ENCODE results near the gene TBX18.

TBX18 gene

DNA sequence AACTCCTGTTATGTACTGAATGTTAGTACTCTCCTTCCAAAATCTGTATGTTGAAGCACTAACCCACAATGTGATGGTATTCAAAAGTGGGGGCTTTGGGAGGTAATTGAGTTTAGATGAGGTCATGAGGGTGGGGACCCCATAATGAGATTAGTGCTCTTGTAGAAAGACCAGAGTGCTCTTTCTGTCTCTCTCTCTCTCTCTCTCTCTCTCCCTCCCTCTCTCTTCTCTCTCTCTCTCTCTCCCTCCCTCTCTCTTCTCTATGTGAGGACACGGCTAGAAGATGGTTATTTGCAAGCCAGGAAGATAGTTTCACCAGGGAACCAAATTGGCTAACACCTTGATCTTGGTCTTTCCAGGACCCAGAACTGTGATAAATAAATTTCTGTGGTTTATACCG lies 107.4 kb downstream of the TBX18 start:
- H3K4me3 ChIP-seq (replicated peaks; ENCODE audit: low read depth, low read length): no peak overlapping the region
- DNase-seq (ENCODE audit: extremely low read depth, insufficient read length): no peak
- no peaks in the 10 kb centered on the region for H3K36me3 ChIP-seq (ENCODE audit: control insufficient read depth, insufficient read depth, low read length)
- TF ChIP-seq, protein P1, sequence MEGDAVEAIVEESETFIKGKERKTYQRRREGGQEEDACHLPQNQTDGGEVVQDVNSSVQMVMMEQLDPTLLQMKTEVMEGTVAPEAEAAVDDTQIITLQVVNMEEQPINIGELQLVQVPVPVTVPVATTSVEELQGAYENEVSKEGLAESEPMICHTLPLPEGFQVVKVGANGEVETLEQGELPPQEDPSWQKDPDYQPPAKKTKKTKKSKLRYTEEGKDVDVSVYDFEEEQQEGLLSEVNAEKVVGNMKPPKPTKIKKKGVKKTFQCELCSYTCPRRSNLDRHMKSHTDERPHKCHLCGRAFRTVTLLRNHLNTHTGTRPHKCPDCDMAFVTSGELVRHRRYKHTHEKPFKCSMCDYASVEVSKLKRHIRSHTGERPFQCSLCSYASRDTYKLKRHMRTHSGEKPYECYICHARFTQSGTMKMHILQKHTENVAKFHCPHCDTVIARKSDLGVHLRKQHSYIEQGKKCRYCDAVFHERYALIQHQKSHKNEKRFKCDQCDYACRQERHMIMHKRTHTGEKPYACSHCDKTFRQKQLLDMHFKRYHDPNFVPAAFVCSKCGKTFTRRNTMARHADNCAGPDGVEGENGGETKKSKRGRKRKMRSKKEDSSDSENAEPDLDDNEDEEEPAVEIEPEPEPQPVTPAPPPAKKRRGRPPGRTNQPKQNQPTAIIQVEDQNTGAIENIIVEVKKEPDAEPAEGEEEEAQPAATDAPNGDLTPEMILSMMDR (IDR thresholded peaks at IDR 0.05; ENCODE audit: insufficient read depth, low read length, poor library complexity, severe bottlenecking): no peak
- no peaks in the 10 kb centered on the region for H3K27me3 ChIP-seq (replicated peaks; ENCODE audit: control insufficient read depth, insufficient read depth, low read length)

DNA sequence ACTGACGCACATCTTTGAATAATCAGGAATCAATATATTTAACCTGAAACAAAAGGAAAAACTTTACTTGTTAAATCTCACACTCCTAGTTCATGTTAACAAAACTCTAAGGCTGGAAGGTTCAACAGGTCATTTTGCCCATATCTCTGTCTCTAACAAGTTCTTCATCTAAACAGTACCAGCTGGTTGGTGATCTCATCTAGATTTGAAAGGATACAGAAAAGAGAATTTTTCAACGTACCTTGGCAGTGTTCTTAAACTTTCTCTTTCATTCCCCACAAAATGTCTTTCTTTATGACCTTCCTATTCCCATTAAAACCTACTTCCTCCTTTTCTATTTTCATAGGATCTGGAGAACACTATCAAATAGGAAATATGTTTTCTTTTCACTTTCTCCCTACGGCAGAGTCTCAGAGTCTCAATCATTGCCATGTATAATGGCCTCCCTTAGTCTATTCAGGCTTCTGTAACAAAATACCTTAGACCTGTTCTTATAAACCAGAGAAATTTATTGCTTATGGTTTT lies 111.3 kb downstream of the TBX18 start:
- no peak overlapping the region for H3K4me3 ChIP-seq (replicated peaks; ENCODE audit: low read depth, low read length)
- TF ChIP-seq, protein P1 (IDR thresholded peaks at IDR 0.05; ENCODE audit: insufficient read depth, low read length, poor library complexity, severe bottlenecking): no peak
- H3K27me3 ChIP-seq (replicated peaks; ENCODE audit: control insufficient read depth, insufficient read depth, low read length): no peaks in the 10 kb centered on the region
- DNase-seq (ENCODE audit: extremely low read depth, insufficient read length): no peak
- no peaks in the 10 kb centered on the region for H3K36me3 ChIP-seq (ENCODE audit: control insufficient read depth, insufficient read depth, low read length)

DNA sequence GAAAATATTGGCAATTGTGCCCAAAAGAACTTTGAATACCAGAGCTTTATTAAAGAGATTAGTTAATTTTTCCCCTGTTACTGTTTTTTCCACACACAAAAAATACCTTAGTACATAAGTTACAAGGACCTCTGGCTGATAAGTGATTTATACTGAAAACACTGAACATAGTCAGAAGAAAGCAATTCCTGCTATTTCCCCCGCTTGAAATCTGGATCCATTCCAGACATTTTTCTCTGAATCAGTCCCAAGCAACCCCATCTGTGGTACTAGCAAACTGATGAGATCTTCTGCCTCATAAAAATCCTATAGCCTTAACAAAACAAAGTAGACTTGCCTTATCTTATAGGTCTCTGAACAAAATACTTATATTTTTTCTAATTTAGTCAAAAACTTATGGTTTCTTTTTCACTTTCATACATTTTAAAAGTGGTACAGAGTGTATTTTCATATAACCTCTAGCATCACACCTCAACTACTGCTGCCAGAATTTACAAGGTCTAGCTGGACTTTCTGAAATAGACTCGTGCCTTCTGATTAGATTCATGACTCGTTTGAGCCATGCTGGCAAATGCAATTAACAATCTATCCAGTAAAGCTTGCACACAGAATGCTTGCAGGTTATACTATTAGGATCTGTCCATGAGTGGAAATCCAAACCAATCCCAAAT lies 111.9 kb downstream of the TBX18 start:
- TF ChIP-seq, protein P1 (IDR thresholded peaks at IDR 0.05; ENCODE audit: insufficient read depth, low read length, poor library complexity, severe bottlenecking): no peak
- Histone ChIP-seq H3K36me3 (ENCODE audit: control insufficient read depth, insufficient read depth, low read length) (no peaks in the 10 kb centered on the region), H3K4me3 (replicated peaks; ENCODE audit: low read depth, low read length) (no peak overlapping the region), H3K27me3 (replicated peaks; ENCODE audit: control insufficient read depth, insufficient read depth, low read length) (no peaks in the 10 kb centered on the region)
- DNase-seq (ENCODE audit: extremely low read depth, insufficient read length): no peak

DNA sequence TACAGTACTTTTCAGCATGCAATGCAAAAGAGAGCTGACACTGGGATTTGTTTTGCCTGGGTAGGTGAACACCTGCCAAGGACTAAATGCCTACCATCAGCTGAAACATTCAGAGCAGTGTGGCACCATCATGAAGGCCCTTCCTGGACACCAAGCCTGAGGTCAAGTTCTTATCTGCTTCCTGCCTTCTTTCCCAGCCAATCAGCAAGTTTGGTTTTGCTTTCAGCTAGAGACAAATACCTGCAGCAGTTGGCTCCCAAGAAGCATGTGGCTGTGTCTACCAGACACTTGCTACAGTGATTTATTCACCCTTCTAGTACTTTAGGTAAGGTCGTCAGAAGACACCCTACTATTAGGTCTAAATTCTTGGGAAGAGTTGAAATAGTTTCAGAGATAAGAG lies 112.8 kb downstream of the TBX18 start:
- TF ChIP-seq, protein P1 (IDR thresholded peaks at IDR 0.05; ENCODE audit: insufficient read depth, low read length, poor library complexity, severe bottlenecking): no peak
- no peaks in the 10 kb centered on the region for H3K27me3 ChIP-seq (replicated peaks; ENCODE audit: control insufficient read depth, insufficient read depth, low read length)
- H3K4me3 ChIP-seq (replicated peaks; ENCODE audit: low read depth, low read length): no peak overlapping the region
- no peak for DNase-seq (ENCODE audit: extremely low read depth, insufficient read length)
- H3K36me3 ChIP-seq (ENCODE audit: control insufficient read depth, insufficient read depth, low read length): no peaks in the 10 kb centered on the region

DNA sequence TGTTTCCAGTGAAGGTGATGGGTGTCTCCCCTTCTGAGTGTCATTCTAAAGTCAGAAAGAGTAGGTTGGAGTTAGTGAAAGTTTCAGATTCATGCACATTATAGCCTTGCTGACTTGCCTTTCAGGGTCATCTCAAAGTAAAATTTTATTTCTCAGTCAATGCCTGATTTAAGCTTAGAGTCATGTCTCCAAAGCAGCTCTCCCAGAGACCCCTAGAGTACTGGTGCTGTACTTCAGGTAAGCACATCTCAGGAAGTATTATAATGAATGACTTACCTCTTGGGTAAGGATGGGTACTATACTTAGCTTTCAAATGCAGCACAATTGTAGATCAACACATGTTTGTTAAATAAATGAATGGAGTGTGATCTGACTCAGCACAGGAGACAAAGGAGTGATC lies 116.0 kb downstream of the TBX18 start:
- DNase-seq (ENCODE audit: extremely low read depth, insufficient read length): no peak
- Histone ChIP-seq H3K4me3 (replicated peaks; ENCODE audit: low read depth, low read length) (no peak overlapping the region), H3K27me3 (replicated peaks; ENCODE audit: control insufficient read depth, insufficient read depth, low read length) (no peaks in the 10 kb centered on the region), H3K36me3 (ENCODE audit: control insufficient read depth, insufficient read depth, low read length) (no peaks in the 10 kb centered on the region)
- TF ChIP-seq, protein P1 (IDR thresholded peaks at IDR 0.05; ENCODE audit: insufficient read depth, low read length, poor library complexity, severe bottlenecking): no peak

All from GM06990 (cell line).